PC-3 (cell line): ENCODE measurements around the gene KDM4B. TPM values are rescaled to one million over a fixed set of nuclear protein-coding genes. Genes with fewer than 3 reads are reported as not detected.

Source experiments
- ATAC-seq: fragments of 200-7000 bp; cut with Tn5 transposase; 2 replicates; pipeline ENCODE4 v1.9.1; 2020; ENCODE audit warnings: mild to moderate bottlenecking, moderate library complexity
- BruUV-seq: library from RNA; stranded (reverse); fragments of 400-500 nt; replicated peaks from 2 replicates; lab custom pipeline; 2021; lab: Mats Ljungman, UMichigan
- CTCF ChIA-PET: fragments of 300-600 bp; sonication (Branson Sonifier 250); formaldehyde crosslinking; loops from one replicate; lab custom pipeline; 2022; ENCODE audit warnings: antibody characterized with exemption; lab: Charles Lee
- POLR2A ChIA-PET: fragments of 300-600 bp; sonication (Branson Sonifier 250); formaldehyde crosslinking; loops from one replicate; lab custom pipeline; 2022; ENCODE audit warnings: antibody characterized with exemption; ENCODE audit not compliant: unreplicated experiment; lab: Charles Lee
- DNase-seq: peaks from one replicate; pipeline ENCODE4 v3.0.0-alpha.2; 2015
- H2AFZ ChIP-seq: fragments of 300-600 bp; sonication (generic); 2 replicates; pipeline ENCODE4 v1.6.0; 2016; ENCODE audit warnings: antibody characterized with exemption, low read length
- H3F3A ChIP-seq: fragments of 300-600 bp; sonication (generic); one replicate; pipeline ENCODE4 v1.6.0; 2017; ENCODE audit warnings: antibody characterized with exemption, low read length, control low read depth, mild to moderate bottlenecking; ENCODE audit not compliant: unreplicated experiment
- H3K27ac ChIP-seq: fragments of 300-600 bp; sonication (generic); 2 replicates; pipeline ENCODE4 v1.5.1; 2016; ENCODE audit warnings: mild to moderate bottlenecking, low read length
- H3K27me3 ChIP-seq: fragments of 300-600 bp; sonication (generic); 2 replicates; pipeline ENCODE4 v1.6.1; 2016; ENCODE audit warnings: low read length, mixed read lengths
- H3K36me3 ChIP-seq: fragments of 300-600 bp; sonication (generic); 2 replicates; pipeline ENCODE4 v1.6.1; 2016; ENCODE audit warnings: low read depth, mixed run types, low read length, mixed read lengths
- H3K4me1 ChIP-seq: fragments of 300-600 bp; sonication (generic); 2 replicates; pipeline ENCODE4 v1.5.1; 2016; ENCODE audit warnings: low read length; ENCODE audit not compliant: insufficient read depth
- H3K4me2 ChIP-seq: fragments of 300-600 bp; sonication (generic); 2 replicates; pipeline ENCODE4 v1.6.0; 2016; ENCODE audit warnings: low read length
- H3K4me3 ChIP-seq: fragments of 300-600 bp; sonication (generic); 2 replicates; pipeline ENCODE4 v1.5.1; 2016; ENCODE audit warnings: mild to moderate bottlenecking, low read length, mixed read lengths
- H3K79me2 ChIP-seq: fragments of 300-600 bp; sonication (generic); 2 replicates; pipeline ENCODE4 v1.6.1; 2017; ENCODE audit warnings: low read length, mixed read lengths
- H3K9ac ChIP-seq: fragments of 300-600 bp; sonication (generic); 2 replicates; pipeline ENCODE4 v1.6.0; 2016; ENCODE audit warnings: mild to moderate bottlenecking, low read length
- H3K9me2 ChIP-seq: fragments of 300-600 bp; sonication (generic); replicated peaks from 2 replicates; pipeline ENCODE4 v1.6.1; 2016; ENCODE audit warnings: mixed run types, low read length, mixed read lengths
- H3K9me3 ChIP-seq: fragments of 300-600 bp; sonication (generic); 2 replicates; pipeline ENCODE4 v1.6.1; 2016; ENCODE audit warnings: low read length, mixed read lengths
- H4K20me1 ChIP-seq: fragments of 300-600 bp; sonication (generic); 2 replicates; pipeline ENCODE4 v1.6.1; 2016; ENCODE audit warnings: low read length, mixed read lengths
- CTCF ChIP-seq: fragments of 300-600 bp; sonication (generic); conservative IDR thresholded peaks from 2 replicates; pipeline ENCODE4 v1.5.1; 2017; ENCODE audit warnings: antibody characterized with exemption, low read depth, mild to moderate bottlenecking, low read length
- EZH2 ChIP-seq: fragments of 300-600 bp; sonication (generic); IDR thresholded peaks from one replicate; pipeline ENCODE4 v1.6.1; 2017; ENCODE audit warnings: antibody characterized with exemption, mild to moderate bottlenecking, low read length; ENCODE audit not compliant: unreplicated experiment
- EZH2phosphoT487 ChIP-seq: fragments of 300-600 bp; sonication (generic); IDR thresholded peaks from 2 replicates; pipeline ENCODE4 v1.6.1; 2018; ENCODE audit warnings: mild to moderate bottlenecking, antibody characterized with exemption, low read length, borderline replicate concordance
- intact Hi-C: fragments of 100-400 bp; cut with micrococcal nuclease; formaldehyde crosslinking; loops from 2 replicates; pipeline ENCODE4 v1.9.0; 2023
- total RNA-seq: library from RNA; depleted of rRNA; stranded (reverse); fragments of >200 nt; gene quantifications from 2 replicates; pipeline ENCODE4 v1.2.3, GENCODE V29; 2014

KDM4B gene
- total RNA-seq, 1 experiment from 2014 or later: 19.8 TPM

- Histone ChIP-seq H3K4me3 (peak overlapping the region; percentile 84), H3F3A (peaks cover 16% of the 10 kb centered on the region), H2AFZ (peak overlapping the region; percentile 20), H3K79me2 (peaks cover 65% of the 10 kb centered on the region), H3K9me3 (no peaks in the 10 kb centered on the region), H3K36me3 (no peaks in the 10 kb centered on the region), H3K4me1 (peaks cover 36% of the 10 kb centered on the region), H3K27ac (no peak overlapping the region), H3K9me2 (no peaks in the 10 kb centered on the region), H3K27me3 (no peaks in the 10 kb centered on the region), H4K20me1 (peaks cover 40% of the 10 kb centered on the region), H3K9ac (peak overlapping the region; percentile 72), H3K4me2 (peak overlapping the region; percentile 98)
- peak; percentile 4; the same call in 1 of the 2 replicates for ATAC-seq
- DNase-seq: peak; percentile 49
- intact Hi-C loops: loop anchor here (2.0 to 5.0 kb wide), 3 partner anchors 58 to 158 kb away; no protein-coding TSS in a partner anchor
- TF ChIP-seq CTCF (no peak), EZH2phosphoT487 (no peak), EZH2 (no peak)
- BruUV-seq: no TSS peak
- POLR2A ChIA-PET: interaction anchor here (0.7 kb wide), 1 partner anchor 81 kb away, joined by 3 read pairs; no protein-coding TSS in a partner anchor
- CTCF ChIA-PET: interaction anchor here (0.6 to 1.6 kb wide), 2 partner anchors 59 to 61 kb away, joined by 3 to 7 read pairs; no protein-coding TSS in a partner anchor
These were observed 1.9 kb downstream of the KDM4B start for GRCh38 chr19:4970558-4971423.

- no peaks in the 10 kb centered on the region for H3K36me3 ChIP-seq
- H3K4me2 ChIP-seq: peak overlapping the region; percentile 98
- H3K9ac ChIP-seq: peak overlapping the region; percentile 72
- H4K20me1 ChIP-seq: peaks cover 40% of the 10 kb centered on the region
- peak overlapping the region; percentile 84 for H3K4me3 ChIP-seq
- H3K9me3 ChIP-seq: no peaks in the 10 kb centered on the region
- no peaks in the 10 kb centered on the region for H3K27me3 ChIP-seq
- H3K4me1 ChIP-seq: peaks cover 42% of the 10 kb centered on the region
- ATAC-seq (peak; percentile 6), DNase-seq (peak; percentile 60)
- ChIA-PET CTCF (interaction anchor here (1.6 kb wide), 1 partner anchor 60 kb away, joined by 7 read pairs; no protein-coding TSS in a partner anchor), POLR2A (interaction anchor here (1.2 kb wide), 1 partner anchor 59 kb away, joined by 3 read pairs; no protein-coding TSS in a partner anchor)
- intact Hi-C loops: loop anchor here (2.0 to 5.0 kb wide), 3 partner anchors 59 to 159 kb away; no protein-coding TSS in a partner anchor
- TF ChIP-seq CTCF: no peak
- no peak for TF ChIP-seq EZH2phosphoT487
- no peak for TF ChIP-seq EZH2
- H3K27ac ChIP-seq: no peak overlapping the region
- peak overlapping the region; percentile 20 for H2AFZ ChIP-seq
- H3K79me2 ChIP-seq: peaks cover 71% of the 10 kb centered on the region
- H3K9me2 ChIP-seq: no peaks in the 10 kb centered on the region
- H3F3A ChIP-seq: peaks cover 10% of the 10 kb centered on the region
- no TSS peak for BruUV-seq
These were observed 2.5 kb downstream of the KDM4B start for GRCh38 chr19:4971424-4971793.
